Transverse colon (tissue), 4 donors: ENCODE data around the gene CPLX1.
A peak's percentile ranks its signal among the peaks of the same experiment; 100 is the strongest.

Source experiments
- EP300 ChIP-seq: sonication (generic); formaldehyde crosslinking; IDR thresholded peaks from one replicate; pipeline ENCODE4 v1.6.1; 2017; ENCODE audit warnings: antibody characterized with exemption, low read depth
- POLR2A ChIP-seq: fragments of 450-650 bp; IDR thresholded peaks from one replicate; pipeline ENCODE4 v1.6.1; 2016; ENCODE audit warnings: antibody characterized with exemption, mild to moderate bottlenecking, moderate library complexity
- POLR2AphosphoS5 ChIP-seq, 3 donors: sonication (generic); formaldehyde crosslinking; IDR thresholded peaks; one replicate each; pipeline ENCODE4 v1.6.1; 2016; ENCODE audit warnings: antibody characterized with exemption in 3 of 3
- TF ChIP-seq, protein P1 (sequence below), 5 experiments: fragments of 200-600 bp in 3 of 5; fragments of 450-650 bp in 2 of 5; sonication (generic) in 3 of 5; IDR thresholded peaks; 1 replicate in 2 of 5; 2 replicates in 3 of 5; pipeline ENCODE4 v1.5.1; 2016 to 2017; ENCODE audit warnings: antibody characterized with exemption in 5 of 5, inconsistent platforms in 3 of 5, mild to moderate bottlenecking in 2 of 5, moderate library complexity in 1 of 5

DNA sequence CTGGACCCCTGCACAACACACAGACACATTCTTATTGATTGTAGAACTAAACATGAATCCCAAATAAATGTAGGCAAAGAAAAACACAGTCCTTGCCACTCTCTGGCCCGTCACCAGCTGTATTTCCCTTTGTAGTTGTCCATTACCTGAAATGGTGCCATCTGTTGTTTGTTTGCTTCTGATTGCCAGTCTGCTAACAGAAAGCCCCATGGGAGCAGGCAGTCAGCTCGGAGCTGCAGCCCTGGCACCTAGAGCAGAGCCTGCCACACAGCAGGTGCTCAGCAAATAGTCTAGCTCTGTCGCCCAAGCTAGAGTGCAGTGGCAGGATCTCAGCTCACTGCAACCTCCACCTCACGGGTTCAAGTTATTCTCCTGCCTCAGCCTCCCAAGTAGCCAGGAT is 28.9 kb downstream of the CPLX1 start:
- TF ChIP-seq, protein P1, sequence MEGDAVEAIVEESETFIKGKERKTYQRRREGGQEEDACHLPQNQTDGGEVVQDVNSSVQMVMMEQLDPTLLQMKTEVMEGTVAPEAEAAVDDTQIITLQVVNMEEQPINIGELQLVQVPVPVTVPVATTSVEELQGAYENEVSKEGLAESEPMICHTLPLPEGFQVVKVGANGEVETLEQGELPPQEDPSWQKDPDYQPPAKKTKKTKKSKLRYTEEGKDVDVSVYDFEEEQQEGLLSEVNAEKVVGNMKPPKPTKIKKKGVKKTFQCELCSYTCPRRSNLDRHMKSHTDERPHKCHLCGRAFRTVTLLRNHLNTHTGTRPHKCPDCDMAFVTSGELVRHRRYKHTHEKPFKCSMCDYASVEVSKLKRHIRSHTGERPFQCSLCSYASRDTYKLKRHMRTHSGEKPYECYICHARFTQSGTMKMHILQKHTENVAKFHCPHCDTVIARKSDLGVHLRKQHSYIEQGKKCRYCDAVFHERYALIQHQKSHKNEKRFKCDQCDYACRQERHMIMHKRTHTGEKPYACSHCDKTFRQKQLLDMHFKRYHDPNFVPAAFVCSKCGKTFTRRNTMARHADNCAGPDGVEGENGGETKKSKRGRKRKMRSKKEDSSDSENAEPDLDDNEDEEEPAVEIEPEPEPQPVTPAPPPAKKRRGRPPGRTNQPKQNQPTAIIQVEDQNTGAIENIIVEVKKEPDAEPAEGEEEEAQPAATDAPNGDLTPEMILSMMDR (IDR thresholded peaks at IDR 0.05) = no peak
- TF ChIP-seq POLR2AphosphoS5 (IDR thresholded peaks at IDR 0.05) (peak in 2 of 3 donors; percentile 27 to 37), POLR2A (no peak), EP300 (no peak)
